Measurements from ENCODE around the gene ITGA11. TPM values are rescaled to one million over a fixed set of nuclear protein-coding genes. Genes with fewer than 3 reads are reported as not detected.

The ITGA11 gene
- total and polyA plus RNA-seq, 10 donors: 0.27 to 17.2 (median 5.8) TPM

- H3K27me3 ChIP-seq (replicated peaks in 1 of 7): peaks cover 0 to 42% (median 0%) of the 10 kb centered on the region in 7 donors
- H3K27ac ChIP-seq: no peak overlapping the region
- intact Hi-C loops (cut with DNase I; ENCODE audit: low total_unique reads): no loop called here
- WGBS, 5 donors: 64 to 76% (median 70%) methylated on average over 4 of the region's 4 CpGs
- peaks cover 0 to 6% (median 0%) of the 10 kb centered on the region in 6 donors for H3K4me1 ChIP-seq
- no peak overlapping the region for H3K4me3 ChIP-seq
- no peak for TF ChIP-seq CTCF (IDR thresholded peaks at IDR 0.05 in 8 of 11, conservative IDR thresholded peaks at IDR 0.05 in 3 of 11)
- TF ChIP-seq POLR2AphosphoS5 (IDR thresholded peaks at IDR 0.05): no peak
- TF ChIP-seq POLR2A (IDR thresholded peaks at IDR 0.05): no peak
- DNase-seq: no peak
- no peaks in the 10 kb centered on the region for H3K36me3 ChIP-seq
- no peaks in the 10 kb centered on the region for H3K9me3 ChIP-seq
Measured at GRCh38 chr15:68442041-68442440, 10.1 kb upstream of the ITGA11 start.

GRCh38 chr15:68441045-68441743, 9.2 kb upstream of the ITGA11 start:
- Histone ChIP-seq H3K4me1 (peaks cover 0 to 6% (median 0%) of the 10 kb centered on the region in 6 donors), H3K36me3 (no peaks in the 10 kb centered on the region), H3K4me3 (no peak overlapping the region), H3K27me3 (replicated peaks in 1 of 7) (peaks cover 0 to 45% (median 0%) of the 10 kb centered on the region in 7 donors), H3K9me3 (no peaks in the 10 kb centered on the region), H3K27ac (no peak overlapping the region)
- no peak for TF ChIP-seq CTCF (IDR thresholded peaks at IDR 0.05 in 8 of 11, conservative IDR thresholded peaks at IDR 0.05 in 3 of 11)
- no peak for TF ChIP-seq POLR2AphosphoS5 (IDR thresholded peaks at IDR 0.05)
- TF ChIP-seq POLR2A (IDR thresholded peaks at IDR 0.05): no peak
- no peak for DNase-seq
- 58 to 67% (median 63%) methylated on average over 3 of the region's 3 CpGs for WGBS, 5 donors
- intact Hi-C loops (cut with DNase I; ENCODE audit: low total_unique reads): no loop called here

- Histone ChIP-seq H3K4me1 (peaks cover 0 to 6% (median 0%) of the 10 kb centered on the region in 6 donors), H3K4me3 (no peak overlapping the region), H3K9me3 (no peaks in the 10 kb centered on the region), H3K27me3 (replicated peaks in 1 of 7) (peaks cover 0 to 47% (median 0%) of the 10 kb centered on the region in 7 donors), H3K27ac (no peak overlapping the region), H3K36me3 (no peaks in the 10 kb centered on the region)
- no peak for DNase-seq
- intact Hi-C loops (cut with DNase I; ENCODE audit: low total_unique reads): no loop called here
- 75 to 91% (median 83%) methylated on average over 1 of the region's 1 CpG for WGBS, 5 donors
- no peak for TF ChIP-seq POLR2A (IDR thresholded peaks at IDR 0.05)
- TF ChIP-seq POLR2AphosphoS5 (IDR thresholded peaks at IDR 0.05): no peak
- TF ChIP-seq CTCF (IDR thresholded peaks at IDR 0.05 in 8 of 11, conservative IDR thresholded peaks at IDR 0.05 in 3 of 11): no peak
Measured at GRCh38 chr15:68440136-68440535, 8.2 kb upstream of the ITGA11 start.

- intact Hi-C loops (cut with DNase I; ENCODE audit: low total_unique reads): no loop called here
- DNase-seq: no peak
- no peak for TF ChIP-seq CTCF (IDR thresholded peaks at IDR 0.05 in 8 of 11, conservative IDR thresholded peaks at IDR 0.05 in 3 of 11)
- no peak for TF ChIP-seq POLR2A (IDR thresholded peaks at IDR 0.05)
- TF ChIP-seq POLR2AphosphoS5 (IDR thresholded peaks at IDR 0.05): no peak
- H3K36me3 ChIP-seq: no peaks in the 10 kb centered on the region
- peaks cover 0 to 6% (median 0%) of the 10 kb centered on the region in 6 donors for H3K4me1 ChIP-seq
- H3K27ac ChIP-seq: no peak overlapping the region
- H3K27me3 ChIP-seq (replicated peaks in 1 of 7): peaks cover 0 to 50% (median 0%) of the 10 kb centered on the region in 7 donors
- 83 to 99% (median 86%) methylated on average over 5 of the region's 5 CpGs for WGBS, 5 donors
- no peak overlapping the region for H3K4me3 ChIP-seq
- no peaks in the 10 kb centered on the region for H3K9me3 ChIP-seq
Measured at GRCh38 chr15:68439506-68439905, 7.5 kb upstream of the ITGA11 start.

Measured in spleen (tissue), 11 donors.